Measurements from ENCODE around the gene TBC1D10B.
"Not testable (repeated sequence)": the region's sequence is repeated elsewhere in the genome, so short reads cannot be mapped to it uniquely, and the experiment has no call there.

DNA sequence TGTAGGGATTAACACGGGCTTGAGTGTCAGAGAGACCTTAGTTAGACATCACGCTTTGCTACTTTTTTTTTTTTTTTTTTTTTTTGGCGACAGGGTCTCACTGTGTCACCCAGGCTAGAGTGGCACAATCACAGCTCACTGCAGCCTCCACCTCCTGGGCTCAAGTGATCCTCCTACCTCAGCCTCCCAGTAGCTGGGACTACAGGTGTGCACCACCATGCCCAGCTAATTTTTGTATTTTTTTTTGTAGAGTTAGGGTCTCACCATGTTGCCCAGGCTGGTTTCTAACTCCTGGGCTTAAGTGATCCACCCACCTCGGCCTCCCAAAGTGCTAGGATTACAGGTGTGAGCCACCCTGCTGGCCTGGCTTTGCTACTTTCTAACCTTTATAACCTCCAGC, 26.3 kb upstream of the TBC1D10B start:
- not testable (repeated sequence) for TF ChIP-seq POLR2A (conservative IDR thresholded peaks at IDR 0.05); SP1 (CRISPR knock-in tag; IDR thresholded peaks at IDR 0.05); ZNF24 (IDR thresholded peaks at IDR 0.05); ELK1 (CRISPR knock-in tag; IDR thresholded peaks at IDR 0.05); E2F4 (CRISPR knock-in tag; IDR thresholded peaks at IDR 0.05; ENCODE audit: low read depth); CBX3 (IDR thresholded peaks at IDR 0.05; ENCODE audit: borderline replicate concordance in 1 of 2, low read length in 2 of 2)
- TF ChIP-seq, protein P1, sequence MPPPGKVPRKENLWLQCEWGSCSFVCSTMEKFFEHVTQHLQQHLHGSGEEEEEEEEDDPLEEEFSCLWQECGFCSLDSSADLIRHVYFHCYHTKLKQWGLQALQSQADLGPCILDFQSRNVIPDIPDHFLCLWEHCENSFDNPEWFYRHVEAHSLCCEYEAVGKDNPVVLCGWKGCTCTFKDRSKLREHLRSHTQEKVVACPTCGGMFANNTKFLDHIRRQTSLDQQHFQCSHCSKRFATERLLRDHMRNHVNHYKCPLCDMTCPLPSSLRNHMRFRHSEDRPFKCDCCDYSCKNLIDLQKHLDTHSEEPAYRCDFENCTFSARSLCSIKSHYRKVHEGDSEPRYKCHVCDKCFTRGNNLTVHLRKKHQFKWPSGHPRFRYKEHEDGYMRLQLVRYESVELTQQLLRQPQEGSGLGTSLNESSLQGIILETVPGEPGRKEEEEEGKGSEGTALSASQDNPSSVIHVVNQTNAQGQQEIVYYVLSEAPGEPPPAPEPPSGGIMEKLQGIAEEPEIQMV (tag; conservative IDR thresholded peaks at IDR 0.05; ENCODE audit: low read depth): not testable (repeated sequence)
- TF ChIP-seq, protein P2, sequence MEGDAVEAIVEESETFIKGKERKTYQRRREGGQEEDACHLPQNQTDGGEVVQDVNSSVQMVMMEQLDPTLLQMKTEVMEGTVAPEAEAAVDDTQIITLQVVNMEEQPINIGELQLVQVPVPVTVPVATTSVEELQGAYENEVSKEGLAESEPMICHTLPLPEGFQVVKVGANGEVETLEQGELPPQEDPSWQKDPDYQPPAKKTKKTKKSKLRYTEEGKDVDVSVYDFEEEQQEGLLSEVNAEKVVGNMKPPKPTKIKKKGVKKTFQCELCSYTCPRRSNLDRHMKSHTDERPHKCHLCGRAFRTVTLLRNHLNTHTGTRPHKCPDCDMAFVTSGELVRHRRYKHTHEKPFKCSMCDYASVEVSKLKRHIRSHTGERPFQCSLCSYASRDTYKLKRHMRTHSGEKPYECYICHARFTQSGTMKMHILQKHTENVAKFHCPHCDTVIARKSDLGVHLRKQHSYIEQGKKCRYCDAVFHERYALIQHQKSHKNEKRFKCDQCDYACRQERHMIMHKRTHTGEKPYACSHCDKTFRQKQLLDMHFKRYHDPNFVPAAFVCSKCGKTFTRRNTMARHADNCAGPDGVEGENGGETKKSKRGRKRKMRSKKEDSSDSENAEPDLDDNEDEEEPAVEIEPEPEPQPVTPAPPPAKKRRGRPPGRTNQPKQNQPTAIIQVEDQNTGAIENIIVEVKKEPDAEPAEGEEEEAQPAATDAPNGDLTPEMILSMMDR (IDR thresholded peaks at IDR 0.05 in 2 of 3, conservative IDR thresholded peaks at IDR 0.05 in 1 of 3; ENCODE audit: insufficient read depth in 2 of 3, low read depth in 1 of 3, low read length in 3 of 3): not testable (repeated sequence)

Measured in K562 (cell line).